ENCODE results near the gene GAK.
"Not testable (repeated sequence)": the region's sequence is repeated elsewhere in the genome, so short reads cannot be mapped to it uniquely, and the experiment has no call there.

Gene GAK

GRCh38 chr4:946103-946450 lies 14.0 kb upstream of the GAK start:
- no peak overlapping the region for H3K4me3 ChIP-seq (ENCODE audit: severe bottlenecking)
- no peak for DNase-seq (ENCODE audit: low spot score)
- no peaks in the 10 kb centered on the region for H3K4me1 ChIP-seq (ENCODE audit: insufficient read depth, poor library complexity, severe bottlenecking)
- no peak for ATAC-seq (ENCODE audit: low read depth)
- H3K36me3 ChIP-seq (ENCODE audit: low read depth) = no peaks in the 10 kb centered on the region
- no peak overlapping the region for H3K27ac ChIP-seq (ENCODE audit: poor library complexity, severe bottlenecking)
- no peaks in the 10 kb centered on the region for H3K9me3 ChIP-seq (ENCODE audit: severe bottlenecking)
- H3K27me3 ChIP-seq (ENCODE audit: insufficient read depth, poor library complexity, severe bottlenecking) = no peaks in the 10 kb centered on the region
- TF ChIP-seq CTCF (IDR thresholded peaks at IDR 0.05; ENCODE audit: poor library complexity, severe bottlenecking) = no peak

- DNase-seq (ENCODE audit: low spot score) (no peak), ATAC-seq (ENCODE audit: low read depth) (no peak)
- H3K27me3 ChIP-seq (ENCODE audit: insufficient read depth, poor library complexity, severe bottlenecking) = no peaks in the 10 kb centered on the region
- no peak overlapping the region for H3K27ac ChIP-seq (ENCODE audit: poor library complexity, severe bottlenecking)
- no peak overlapping the region for H3K4me3 ChIP-seq (ENCODE audit: severe bottlenecking)
- H3K36me3 ChIP-seq (ENCODE audit: low read depth) = no peaks in the 10 kb centered on the region
- no peaks in the 10 kb centered on the region for H3K4me1 ChIP-seq (ENCODE audit: insufficient read depth, poor library complexity, severe bottlenecking)
- no peak for TF ChIP-seq CTCF (IDR thresholded peaks at IDR 0.05; ENCODE audit: poor library complexity, severe bottlenecking)
- no peaks in the 10 kb centered on the region for H3K9me3 ChIP-seq (ENCODE audit: severe bottlenecking)
Observed at GRCh38 chr4:945274-946102, 13.4 kb upstream of the GAK start.

- not testable (repeated sequence) for H3K9me3 ChIP-seq (ENCODE audit: severe bottlenecking); H3K4me3 ChIP-seq (ENCODE audit: severe bottlenecking); H3K27ac ChIP-seq (ENCODE audit: poor library complexity, severe bottlenecking); ATAC-seq (ENCODE audit: low read depth); H3K36me3 ChIP-seq (ENCODE audit: low read depth); H3K27me3 ChIP-seq (ENCODE audit: insufficient read depth, poor library complexity, severe bottlenecking); DNase-seq (ENCODE audit: low spot score)
- H3K4me1 ChIP-seq (ENCODE audit: insufficient read depth, poor library complexity, severe bottlenecking) = peaks cover 10% of the 10 kb centered on the region
Observed at GRCh38 chr4:939508-939907, 7.4 kb upstream of the GAK start.

- Histone ChIP-seq H3K36me3 (ENCODE audit: low read depth) (no peaks in the 10 kb centered on the region), H3K9me3 (ENCODE audit: severe bottlenecking) (no peaks in the 10 kb centered on the region), H3K27ac (ENCODE audit: poor library complexity, severe bottlenecking) (peak overlapping the region; percentile 48), H3K4me1 (ENCODE audit: insufficient read depth, poor library complexity, severe bottlenecking) (peaks cover 17% of the 10 kb centered on the region), H3K4me3 (ENCODE audit: severe bottlenecking) (peak overlapping the region; percentile 98), H3K27me3 (ENCODE audit: insufficient read depth, poor library complexity, severe bottlenecking) (no peaks in the 10 kb centered on the region)
- no peak for TF ChIP-seq CTCF (IDR thresholded peaks at IDR 0.05; ENCODE audit: poor library complexity, severe bottlenecking)
- DNase-seq (ENCODE audit: low spot score) (no peak), ATAC-seq (ENCODE audit: low read depth) (peak; percentile 5; the same call in 1 of the 3 replicates)
Observed at GRCh38 chr4:932713-933070, 576 bp upstream of the GAK start.

- H3K27me3 ChIP-seq (ENCODE audit: insufficient read depth, poor library complexity, severe bottlenecking) = no peaks in the 10 kb centered on the region
- ATAC-seq (ENCODE audit: low read depth) (peak; percentile 9; the same call in 2 of the 3 replicates), DNase-seq (ENCODE audit: low spot score) (no peak)
- H3K4me1 ChIP-seq (ENCODE audit: insufficient read depth, poor library complexity, severe bottlenecking) = peaks cover 15% of the 10 kb centered on the region
- H3K27ac ChIP-seq (ENCODE audit: poor library complexity, severe bottlenecking) = peak overlapping the region; percentile 48
- H3K4me3 ChIP-seq (ENCODE audit: severe bottlenecking) = peak overlapping the region; percentile 98
- no peak for TF ChIP-seq CTCF (IDR thresholded peaks at IDR 0.05; ENCODE audit: poor library complexity, severe bottlenecking)
- H3K36me3 ChIP-seq (ENCODE audit: low read depth) = no peaks in the 10 kb centered on the region
- no peaks in the 10 kb centered on the region for H3K9me3 ChIP-seq (ENCODE audit: severe bottlenecking)
Observed at GRCh38 chr4:931194-931959, 739 bp downstream of the GAK start.

Measured in RWPE2 (cell line).